Erythroblast (primary cell): ENCODE results near the gene IGLL5.

ENCODE experiments used
- GATA1 ChIP-seq: IDR thresholded peaks from 2 replicates; pipeline ENCODE4 v1.6.1; 2011; ENCODE audit warnings: low read depth, mild to moderate bottlenecking, control low read depth, low read length, moderate library complexity
- POLR2A ChIP-seq: IDR thresholded peaks from 2 replicates; pipeline ENCODE4 v1.6.1; 2011; ENCODE audit warnings: mild to moderate bottlenecking, low read length

DNA sequence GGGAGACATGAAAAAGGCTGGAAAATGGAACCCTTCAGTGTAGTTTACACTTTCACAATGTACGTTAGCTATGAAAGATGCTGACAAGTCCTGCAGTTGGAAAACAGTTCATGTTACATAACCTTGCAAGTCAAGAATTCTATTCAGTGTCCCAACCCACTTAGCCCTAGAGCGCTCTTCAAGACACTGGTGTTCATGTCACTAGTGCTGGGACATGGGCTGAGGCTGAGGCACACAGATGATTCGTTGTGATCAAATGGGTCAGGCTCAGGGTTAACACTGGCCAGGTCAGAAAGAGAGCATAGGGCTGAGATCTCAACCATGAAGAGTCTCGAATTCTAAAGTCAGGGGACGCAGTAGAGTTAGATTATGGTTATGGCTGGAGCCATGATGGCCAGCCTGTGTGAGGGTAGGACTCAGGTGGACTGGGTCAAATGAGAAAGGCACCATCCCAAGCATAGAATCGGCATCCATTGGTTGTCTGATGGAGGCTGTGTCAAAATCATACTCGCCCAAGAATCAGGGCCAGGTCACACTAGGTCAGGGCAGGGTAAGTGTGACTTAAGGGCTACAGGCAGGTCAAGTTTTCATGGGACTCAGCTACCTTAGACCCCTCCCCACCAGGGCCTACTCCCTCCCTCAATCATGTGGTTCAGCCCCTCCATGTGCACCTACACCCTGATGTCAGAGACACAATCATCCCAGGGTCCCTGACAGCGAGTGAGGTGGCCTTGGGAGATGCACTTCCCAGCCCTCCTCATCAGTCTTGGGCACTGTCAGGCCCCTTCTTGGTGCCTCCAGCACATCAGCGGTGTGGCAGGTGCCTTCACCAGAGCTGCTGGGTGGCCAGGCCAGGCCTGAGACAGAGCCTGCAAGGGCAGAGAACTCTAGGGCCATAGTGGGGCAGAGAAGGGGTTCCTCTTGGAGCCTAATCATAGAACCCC is 20.2 kb downstream of the IGLL5 start:
- TF ChIP-seq POLR2A: no peak
- no peak for TF ChIP-seq GATA1
